Karpas-422 (cell line): ENCODE data around the gene CDC123. TPM values are rescaled to one million over a fixed set of nuclear protein-coding genes. Genes with fewer than 3 reads are reported as not detected.

ENCODE experiments used
- DNase-seq: peaks from one replicate; pipeline ENCODE4 v3.0.0-alpha.2; 2015
- H2AFZ ChIP-seq: fragments of 200-600 bp; sonication (generic); 2 replicates; pipeline ENCODE4 v1.6.1; 2014; ENCODE audit warnings: antibody characterized with exemption, low read length, mixed read lengths
- H3K27ac ChIP-seq: fragments of 200-600 bp; sonication (generic); 2 replicates; pipeline ENCODE4 v1.5.1; 2014; ENCODE audit warnings: mild to moderate bottlenecking, low read length, moderate library complexity
- H3K27me3 ChIP-seq: fragments of 200-600 bp; sonication (generic); 2 replicates; pipeline ENCODE4 v1.6.1; 2014; ENCODE audit warnings: low read length, mixed read lengths
- H3K36me3 ChIP-seq: fragments of 200-600 bp; sonication (generic); 2 replicates; pipeline ENCODE4 v1.6.1; 2014; ENCODE audit warnings: low read length, mixed read lengths; ENCODE audit not compliant: insufficient read depth
- H3K4me1 ChIP-seq: fragments of 200-600 bp; sonication (generic); 2 replicates; pipeline ENCODE4 v1.6.1; 2014; ENCODE audit warnings: mild to moderate bottlenecking, low read length, mixed read lengths
- H3K4me2 ChIP-seq: fragments of 200-600 bp; sonication (generic); 2 replicates; pipeline ENCODE4 v1.6.1; 2014; ENCODE audit warnings: low read length, low read depth, mild to moderate bottlenecking; ENCODE audit not compliant: poor library complexity, severe bottlenecking
- H3K4me3 ChIP-seq: fragments of 200-600 bp; sonication (generic); 2 replicates; pipeline ENCODE4 v1.5.1; 2014; ENCODE audit warnings: mild to moderate bottlenecking, antibody characterized with exemption, low read length, mixed read lengths
- H3K79me2 ChIP-seq: fragments of 200-600 bp; sonication (generic); 2 replicates; pipeline ENCODE4 v1.6.1; 2014; ENCODE audit warnings: mild to moderate bottlenecking, low read length, mixed read lengths
- H3K9ac ChIP-seq: fragments of 200-600 bp; sonication (generic); 2 replicates; pipeline ENCODE4 v1.6.0; 2014; ENCODE audit warnings: low read length
- H3K9me2 ChIP-seq: fragments of 200-600 bp; sonication (generic), shearing (Covaris generic); replicated peaks from 2 replicates; pipeline ENCODE4 v1.6.0; 2014; ENCODE audit warnings: mild to moderate bottlenecking, low read length, moderate library complexity; ENCODE audit not compliant: insufficient read depth
- H3K9me3 ChIP-seq: fragments of 300-700, 200-600 bp; sonication (generic); 2 replicates; pipeline ENCODE4 v1.6.1; 2014; ENCODE audit warnings: low read length, mixed read lengths
- H4K20me1 ChIP-seq: fragments of 200-600 bp; sonication (generic); 2 replicates; pipeline ENCODE4 v1.6.1; 2014; ENCODE audit warnings: mild to moderate bottlenecking, antibody characterized with exemption, low read length, low read depth; ENCODE audit not compliant: insufficient read depth
- total RNA-seq: library from RNA; depleted of rRNA; stranded (reverse); fragments of >200 nt; shearing (Covaris generic); gene quantifications from 2 replicates; pipeline ENCODE4 v1.2.3, GENCODE V29; 2014; ENCODE audit warnings: low replicate concordance

The CDC123 gene
- total RNA-seq, 1 experiment from 2014 or later, result 138 TPM

- Histone ChIP-seq H3K4me2 (no peak overlapping the region), H3K4me1 (no peaks in the 10 kb centered on the region), H4K20me1 (no peaks in the 10 kb centered on the region), H3K27ac (no peak overlapping the region), H3K79me2 (peaks cover 35% of the 10 kb centered on the region), H3K36me3 (peaks cover 24% of the 10 kb centered on the region; the same call in 1 of the 2 replicates), H3K27me3 (no peaks in the 10 kb centered on the region), H2AFZ (no peak overlapping the region), H3K9me3 (no peaks in the 10 kb centered on the region), H3K9me2 (no peaks in the 10 kb centered on the region), H3K4me3 (no peak overlapping the region), H3K9ac (no peak overlapping the region)
- DNase-seq, result no peak
These were observed 11.8 kb upstream of the CDC123 start for GRCh38 chr10:12184165-12184564.

- no peak for DNase-seq
- Histone ChIP-seq H3K9me3 (no peaks in the 10 kb centered on the region), H3K9ac (no peak overlapping the region), H2AFZ (no peak overlapping the region), H3K36me3 (peaks cover 24% of the 10 kb centered on the region; the same call in 1 of the 2 replicates), H3K27ac (no peak overlapping the region), H3K4me1 (no peaks in the 10 kb centered on the region), H3K9me2 (no peaks in the 10 kb centered on the region), H3K27me3 (no peaks in the 10 kb centered on the region), H4K20me1 (no peaks in the 10 kb centered on the region), H3K4me2 (no peak overlapping the region), H3K79me2 (peaks cover 55% of the 10 kb centered on the region), H3K4me3 (no peak overlapping the region)
These were observed 9.7 kb upstream of the CDC123 start for GRCh38 chr10:12186323-12186722.

DNA sequence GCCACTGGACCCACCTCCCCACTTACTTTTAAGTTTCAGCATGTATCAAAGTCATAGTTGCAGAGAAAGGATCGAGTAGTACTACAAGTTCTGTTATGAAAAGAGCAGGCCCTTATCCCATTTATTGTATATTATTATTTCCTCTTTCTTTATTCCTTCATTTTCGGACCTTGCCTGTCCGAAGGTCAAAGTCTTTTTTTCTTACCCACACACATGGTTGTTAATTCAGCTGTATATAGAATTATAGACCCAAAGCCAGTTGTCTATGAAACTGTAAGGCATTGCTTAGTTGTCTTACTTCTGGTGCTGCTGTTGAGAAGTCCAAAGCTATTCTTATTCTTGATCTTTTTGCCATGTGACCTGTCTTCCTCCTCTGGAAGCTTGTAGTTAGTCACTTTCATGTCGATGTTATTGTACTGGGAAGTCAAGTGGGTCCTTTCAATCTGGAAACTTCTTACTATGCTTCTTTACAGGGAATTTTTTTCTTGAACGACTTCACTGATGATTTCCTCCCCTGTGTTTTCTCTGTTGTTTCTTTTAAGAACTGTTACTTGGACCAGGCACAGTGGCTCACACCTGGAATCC lies 8.6 kb upstream of the CDC123 start:
- H3K79me2 ChIP-seq, result peaks cover 66% of the 10 kb centered on the region
- H3K4me1 ChIP-seq, result no peaks in the 10 kb centered on the region

GRCh38 chr10:12188656-12189055 lies 7.3 kb upstream of the CDC123 start:
- Histone ChIP-seq H3K9ac (no peak overlapping the region), H3K27me3 (no peaks in the 10 kb centered on the region), H3K9me2 (no peaks in the 10 kb centered on the region), H3K4me3 (no peak overlapping the region), H3K4me1 (peaks cover 8% of the 10 kb centered on the region), H3K36me3 (peaks cover 26% of the 10 kb centered on the region; the same call in 1 of the 2 replicates), H3K27ac (no peak overlapping the region), H3K9me3 (no peaks in the 10 kb centered on the region), H2AFZ (no peak overlapping the region), H3K79me2 (peaks cover 78% of the 10 kb centered on the region), H3K4me2 (no peak overlapping the region), H4K20me1 (peaks cover 7% of the 10 kb centered on the region; the same call in 1 of the 2 replicates)
- no peak for DNase-seq

More for the DNA sequence above, 8.6 kb upstream of the CDC123 start:
- Histone ChIP-seq H3K9me3 (no peaks in the 10 kb centered on the region), H3K27me3 (no peaks in the 10 kb centered on the region), H3K36me3 (peaks cover 24% of the 10 kb centered on the region; the same call in 1 of the 2 replicates), H3K27ac (no peak overlapping the region), H4K20me1 (no peaks in the 10 kb centered on the region), H3K4me2 (no peak overlapping the region), H3K9ac (no peak overlapping the region), H3K4me3 (no peak overlapping the region), H2AFZ (no peak overlapping the region), H3K9me2 (no peaks in the 10 kb centered on the region)
- no peak for DNase-seq

DNA sequence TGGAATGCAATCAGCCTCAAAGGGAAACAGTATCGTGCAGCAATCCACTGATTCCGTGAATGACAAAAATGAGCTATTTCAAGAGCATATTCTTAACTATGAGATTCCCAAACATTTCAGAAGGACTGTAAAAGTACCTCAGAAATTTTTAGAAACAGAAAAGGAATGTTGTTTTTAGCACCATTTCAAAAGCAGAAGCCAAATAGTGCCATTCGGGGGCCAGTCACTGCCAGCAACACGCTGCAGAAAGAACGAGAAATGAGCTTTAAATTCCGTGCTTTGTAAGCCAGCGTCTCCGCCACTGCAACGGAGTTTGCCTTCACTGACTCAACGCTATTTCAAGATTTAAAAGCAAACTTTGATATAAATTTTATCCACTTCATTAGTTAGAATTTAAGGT lies 6.6 kb upstream of the CDC123 start:
- no peak for DNase-seq
- Histone ChIP-seq H4K20me1 (peaks cover 8% of the 10 kb centered on the region; the same call in 1 of the 2 replicates), H3K27ac (no peak overlapping the region), H3K9me2 (no peaks in the 10 kb centered on the region), H3K4me2 (no peak overlapping the region), H3K79me2 (peaks cover 86% of the 10 kb centered on the region), H3K9me3 (no peaks in the 10 kb centered on the region), H3K9ac (no peak overlapping the region), H3K4me3 (no peak overlapping the region), H3K4me1 (peaks cover 16% of the 10 kb centered on the region), H2AFZ (no peak overlapping the region), H3K27me3 (no peaks in the 10 kb centered on the region), H3K36me3 (peaks cover 23% of the 10 kb centered on the region; the same call in 1 of the 2 replicates)

- DNase-seq, result no peak
- no peaks in the 10 kb centered on the region for H3K9me3 ChIP-seq
- H3K4me3 ChIP-seq, result no peak overlapping the region
- peaks cover 93% of the 10 kb centered on the region for H3K79me2 ChIP-seq
- H3K4me1 ChIP-seq, result peaks cover 16% of the 10 kb centered on the region
- H3K27me3 ChIP-seq, result no peaks in the 10 kb centered on the region
- H2AFZ ChIP-seq, result no peak overlapping the region
- H3K9me2 ChIP-seq, result no peaks in the 10 kb centered on the region
- no peak overlapping the region for H3K4me2 ChIP-seq
- peaks cover 7% of the 10 kb centered on the region; the same call in 1 of the 2 replicates for H3K36me3 ChIP-seq
- H3K9ac ChIP-seq, result no peak overlapping the region
- peaks cover 8% of the 10 kb centered on the region; the same call in 1 of the 2 replicates for H4K20me1 ChIP-seq
- no peak overlapping the region for H3K27ac ChIP-seq
These were observed 4.3 kb upstream of the CDC123 start for GRCh38 chr10:12191715-12192114.

DNA sequence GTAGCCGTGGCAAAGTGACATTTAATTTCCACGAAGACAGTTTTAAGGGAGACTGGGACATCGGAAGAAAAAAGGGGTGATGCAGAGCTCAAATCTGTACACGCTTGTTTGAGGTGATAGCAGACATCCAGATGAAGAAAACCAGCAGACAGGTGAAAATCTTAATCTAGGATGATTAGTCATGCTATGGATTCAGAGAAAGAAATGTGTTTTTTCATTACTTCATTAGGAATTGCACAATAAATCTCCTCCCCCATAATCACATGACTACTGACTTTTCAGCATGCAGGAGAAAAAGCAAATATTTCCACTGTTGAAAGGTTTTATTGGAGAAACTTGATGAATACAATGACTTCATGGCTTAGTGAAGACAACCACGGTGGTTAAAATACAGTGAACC lies 2.8 kb upstream of the CDC123 start:
- H3K9ac ChIP-seq, result no peak overlapping the region
- H3K4me3 ChIP-seq, result no peak overlapping the region
- H3K79me2 ChIP-seq, result peaks cover 94% of the 10 kb centered on the region
- H3K9me3 ChIP-seq, result no peaks in the 10 kb centered on the region
- H3K4me2 ChIP-seq, result no peak overlapping the region
- peaks cover 29% of the 10 kb centered on the region for H3K4me1 ChIP-seq
- H2AFZ ChIP-seq, result no peak overlapping the region
- no peak for DNase-seq
- peaks cover 10% of the 10 kb centered on the region; the same call in 1 of the 2 replicates for H3K36me3 ChIP-seq
- no peak overlapping the region for H3K27ac ChIP-seq
- peaks cover 13% of the 10 kb centered on the region; the same call in 1 of the 2 replicates for H4K20me1 ChIP-seq
- no peaks in the 10 kb centered on the region for H3K9me2 ChIP-seq
- no peaks in the 10 kb centered on the region for H3K27me3 ChIP-seq

DNA sequence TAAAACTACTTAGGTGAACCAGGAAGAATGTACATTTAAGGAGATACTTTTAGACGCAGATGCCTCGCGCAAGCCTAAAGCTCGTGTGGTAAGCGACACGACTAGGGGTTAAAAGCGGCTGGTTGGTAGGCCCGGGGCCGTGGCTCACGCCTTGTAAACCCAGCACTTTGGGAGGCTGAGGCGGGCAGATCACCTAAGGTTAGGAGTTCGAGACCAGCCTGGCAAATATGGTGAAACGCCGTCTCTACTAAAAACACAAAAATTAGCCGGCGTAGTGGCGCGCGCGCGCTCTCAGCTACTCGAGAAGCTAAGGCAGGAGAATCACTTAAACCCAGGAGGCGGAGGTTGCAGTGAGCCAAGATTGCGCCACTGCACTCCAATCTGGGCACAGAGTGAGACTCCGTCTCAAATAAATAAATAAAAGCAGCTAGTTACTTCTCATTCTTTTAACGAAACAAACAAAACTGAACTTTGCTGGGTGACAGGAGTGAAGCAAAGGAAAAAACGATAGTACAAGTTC lies 1.2 kb upstream of the CDC123 start:
- Histone ChIP-seq H3K4me3 (peak overlapping the region; percentile 91), H3K4me1 (peaks cover 31% of the 10 kb centered on the region), H3K36me3 (peaks cover 24% of the 10 kb centered on the region), H3K4me2 (peak overlapping the region; percentile 99), H3K9me2 (no peaks in the 10 kb centered on the region), H3K27ac (peak overlapping the region; percentile 78; the same call in 1 of the 2 replicates), H3K9ac (peak overlapping the region; percentile 86), H3K27me3 (no peaks in the 10 kb centered on the region), H3K9me3 (no peaks in the 10 kb centered on the region), H4K20me1 (peaks cover 15% of the 10 kb centered on the region; the same call in 1 of the 2 replicates), H3K79me2 (peaks cover 94% of the 10 kb centered on the region), H2AFZ (peak overlapping the region; percentile 15; the same call in 1 of the 2 replicates)
- DNase-seq, result peak; percentile 74
